HUDEP-2 (cell line): Measurements from ENCODE around the gene TFB1M.
"Not testable (repeated sequence)": the region's sequence is repeated elsewhere in the genome, so short reads cannot be mapped to it uniquely, and the experiment has no call there.

ENCODE experiments used
- DNase-seq, 76 experiments: peaks; one replicate each; lab custom pipeline; 2025; ENCODE audit not compliant: unreplicated experiment in 76 of 76; lab: John Stamatoyannopoulos, UW

The TFB1M gene

DNA sequence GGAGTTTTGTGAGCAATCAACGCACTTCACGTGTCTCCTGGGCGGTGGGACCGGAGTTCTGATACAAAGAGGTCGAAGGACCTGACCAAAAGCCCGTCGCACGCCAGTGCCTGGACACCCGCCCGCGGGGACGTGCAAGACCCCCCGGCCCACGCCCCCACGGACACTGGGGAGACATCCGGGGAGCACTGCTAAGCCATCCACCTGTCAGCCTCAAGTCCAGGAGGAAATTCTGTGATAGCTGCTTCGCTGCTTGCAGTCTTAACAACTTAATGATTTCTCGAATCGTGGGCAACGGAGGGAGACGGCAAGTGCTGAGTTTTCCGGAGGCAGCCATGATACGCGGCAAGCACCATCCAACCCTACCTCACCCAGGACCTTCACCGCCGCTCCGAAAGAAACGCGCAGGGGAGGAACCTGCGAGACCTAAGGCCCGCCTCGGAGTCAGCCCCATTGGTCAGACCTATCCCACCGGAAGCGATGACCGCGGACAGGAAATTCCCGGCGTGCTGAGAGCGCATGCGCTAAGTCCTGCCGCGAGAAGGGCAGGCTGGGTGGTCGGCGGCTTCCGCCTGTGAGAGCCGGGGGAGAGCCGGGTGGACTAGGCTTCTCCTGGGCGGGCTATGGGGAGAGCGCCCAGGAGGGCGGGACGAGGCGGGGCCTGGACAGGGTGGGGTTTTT, at the start of gene TFB1M:
Gene TFB1M (minus strand): TSS at position 393 of the 681 bp plus-strand sequence. CDS start 56 bp downstream, at position 337.
- DNase-seq = peak; percentile 67 to 100 (median 99)

DNA sequence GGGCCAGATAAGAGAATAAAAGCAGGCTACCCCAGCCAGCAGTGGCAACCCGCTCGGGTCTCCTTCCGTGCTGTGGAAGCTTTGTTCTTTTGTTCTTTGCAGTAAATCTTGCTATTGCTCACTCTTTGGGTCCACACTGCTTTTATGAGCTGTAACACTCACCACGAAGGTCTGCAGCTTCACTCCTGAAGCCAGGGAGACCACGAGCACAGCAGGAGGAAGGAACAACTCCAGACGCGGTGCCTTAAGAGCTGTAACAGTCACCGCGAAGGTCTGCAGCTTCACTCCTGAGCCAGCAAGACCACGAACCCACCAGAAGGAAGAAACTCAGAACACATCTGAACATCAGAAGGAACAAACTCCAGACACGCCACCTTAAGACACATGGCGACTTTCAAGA, 49.7 kb upstream of the TFB1M start:
- not testable (repeated sequence) for DNase-seq

DNA sequence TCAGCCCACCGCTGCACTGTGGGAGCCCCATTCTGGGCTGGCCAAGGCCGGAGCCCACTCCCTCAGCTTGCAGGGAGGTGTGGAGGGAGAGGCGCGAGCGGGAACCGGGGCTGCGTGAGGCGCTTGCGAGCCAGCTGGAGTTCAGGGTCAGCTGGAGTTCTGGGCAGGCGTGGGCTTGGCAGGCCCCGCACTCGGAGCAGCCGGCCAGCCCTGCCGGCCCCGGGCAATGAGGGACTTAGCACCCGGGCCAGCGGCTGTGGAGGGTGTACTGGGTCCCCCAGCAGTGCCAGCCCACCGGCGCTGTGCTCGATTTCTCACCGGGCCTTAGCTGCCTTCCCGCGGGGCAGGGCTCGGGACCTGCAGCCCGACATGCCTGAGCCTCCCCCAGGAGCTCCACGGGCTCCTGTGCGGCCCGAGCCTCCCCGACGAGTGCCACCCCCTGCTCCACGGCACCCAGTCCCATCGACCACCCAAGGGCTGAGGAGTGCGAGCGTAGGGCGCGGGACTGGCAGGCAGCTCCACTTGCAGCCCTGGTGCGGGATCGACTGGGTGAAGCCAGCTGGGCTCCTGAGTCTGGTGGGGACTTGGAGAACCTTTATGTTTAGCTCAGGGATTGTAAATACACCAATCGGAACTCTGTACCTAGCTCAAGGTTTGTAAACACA, 48.8 kb upstream of the TFB1M start:
- not testable (repeated sequence) for DNase-seq

DNA sequence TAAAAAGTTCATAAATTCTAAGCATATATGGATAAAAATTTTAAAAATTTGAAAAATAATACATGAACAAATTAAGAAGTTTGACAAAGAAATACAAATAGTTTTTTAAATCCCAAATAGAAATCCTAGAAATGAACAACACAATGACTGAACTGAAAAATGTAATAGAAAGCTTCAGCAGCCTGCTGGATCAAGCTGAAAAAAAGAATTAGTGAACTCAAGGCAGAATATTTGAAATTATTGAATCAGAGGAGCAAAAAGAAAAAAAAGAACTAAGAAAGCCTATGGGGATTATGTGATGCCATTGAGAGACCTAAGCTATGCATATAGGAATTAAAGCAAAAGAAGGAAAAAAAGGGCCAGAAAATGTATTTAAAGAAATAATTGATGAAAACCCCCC, 39.9 kb upstream of the TFB1M start:
- no peak for DNase-seq

DNA sequence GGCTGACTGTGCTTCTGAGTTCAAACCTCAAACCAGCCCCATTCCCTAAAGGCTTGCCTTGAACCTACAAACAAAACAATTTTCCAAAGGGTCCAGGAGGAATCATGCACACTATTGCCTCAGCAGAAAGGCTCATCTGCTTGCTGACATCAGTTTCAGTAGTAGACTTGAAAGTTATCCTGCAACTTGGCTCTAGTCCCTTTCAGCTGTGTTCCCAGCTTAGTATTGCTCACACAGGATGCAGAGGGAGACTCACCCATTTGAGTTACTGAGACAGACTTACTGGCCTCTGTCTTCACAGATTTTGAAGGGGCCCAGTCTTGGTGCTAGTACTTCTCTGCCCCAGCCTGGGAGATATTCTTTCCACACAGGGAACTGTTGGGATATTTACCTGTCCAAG, 38.5 kb upstream of the TFB1M start:
- no peak for DNase-seq

DNA sequence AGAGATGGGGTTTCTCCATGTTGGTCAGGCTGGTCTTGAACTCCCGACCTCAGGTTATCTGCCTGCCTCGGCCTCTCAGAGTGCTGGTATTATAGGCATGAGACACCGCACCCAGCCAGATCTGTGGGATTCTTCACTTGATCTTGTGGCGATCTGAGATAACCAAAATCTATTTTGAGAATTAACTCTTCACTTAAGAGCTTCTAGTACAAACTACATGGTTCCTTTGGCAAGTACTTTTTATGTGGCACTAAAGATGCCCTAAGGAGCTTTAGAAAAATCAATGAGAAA, 37.8 kb upstream of the TFB1M start:
- DNase-seq = no peak

DNA sequence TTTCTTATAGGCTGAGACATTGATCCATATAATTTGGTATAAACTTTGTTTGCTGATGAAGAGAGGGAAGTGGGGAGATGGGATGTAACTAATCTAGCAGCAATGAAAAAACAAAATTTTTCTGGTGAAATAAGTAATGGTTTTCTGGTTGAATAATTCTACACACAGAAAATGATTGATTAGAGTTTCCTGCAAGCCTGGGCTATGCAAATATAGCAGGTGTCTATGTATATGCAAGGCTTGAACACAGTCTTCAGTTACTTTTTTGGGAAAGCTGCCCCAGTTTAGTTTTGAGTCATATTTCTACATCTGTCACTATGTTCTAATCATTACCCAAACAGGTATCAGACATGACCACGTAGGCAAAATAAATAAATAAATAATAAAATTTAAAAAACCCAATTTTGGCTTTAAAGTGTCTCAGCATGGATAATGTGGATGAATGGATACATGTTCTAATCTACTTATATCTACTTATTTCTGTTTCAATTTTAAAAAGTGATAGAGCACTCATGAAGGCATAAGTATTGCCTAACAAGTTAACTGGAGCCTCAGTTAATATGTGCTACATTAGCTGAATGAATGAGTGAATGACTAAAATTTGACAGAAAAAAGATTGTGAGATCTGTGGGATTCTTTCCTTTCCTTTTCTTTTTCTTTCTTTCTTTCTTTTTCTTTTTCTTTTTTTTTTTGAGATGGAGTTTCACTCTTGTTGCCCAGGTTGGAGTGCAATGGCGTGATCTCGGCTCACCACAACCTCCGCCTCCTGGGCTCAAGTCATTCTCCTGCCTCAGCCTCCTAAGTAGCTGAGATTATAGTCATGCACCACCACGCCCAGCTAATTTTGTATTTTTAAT, 37.2 kb upstream of the TFB1M start:
- DNase-seq = no peak

DNA sequence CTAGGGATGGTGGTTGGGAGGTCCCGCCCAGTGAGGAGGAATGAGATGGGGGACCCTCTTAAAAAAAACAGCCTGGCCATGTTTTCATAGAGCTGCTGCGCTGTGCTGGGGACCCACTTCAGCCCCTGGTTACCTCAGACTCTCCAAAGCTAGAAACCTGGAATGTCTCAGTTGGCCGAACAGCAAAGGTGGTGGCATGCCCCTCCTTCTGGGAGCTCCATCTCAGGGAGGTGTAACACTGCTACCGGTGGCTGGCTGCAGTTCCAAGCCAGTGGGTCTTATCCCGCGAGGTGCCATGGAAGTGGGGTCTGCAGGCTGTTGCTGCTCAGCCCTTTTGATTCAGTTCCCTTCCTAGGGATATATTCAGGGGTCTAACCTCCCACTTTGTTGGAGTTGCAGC, 35.7 kb upstream of the TFB1M start:
- no peak for DNase-seq

DNA sequence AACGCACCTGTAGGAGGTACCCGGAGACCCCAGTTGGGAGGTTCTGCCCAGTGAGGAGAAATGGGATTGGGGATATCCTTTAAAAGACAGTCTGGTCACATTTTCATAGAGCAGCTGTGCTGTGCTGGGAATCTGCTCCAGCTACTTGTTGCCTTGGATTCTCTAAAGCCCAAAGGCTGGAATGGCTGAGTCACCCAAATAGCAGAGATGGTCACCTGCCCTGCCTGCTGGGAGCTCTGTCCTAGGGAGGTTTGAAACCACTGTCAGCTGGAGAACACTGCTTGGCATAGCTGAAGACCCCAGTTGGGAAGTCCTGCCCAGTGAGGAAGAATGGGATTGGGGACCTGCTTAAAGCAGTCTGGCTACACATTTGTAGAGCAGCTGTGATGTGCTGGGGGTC, 34.8 kb upstream of the TFB1M start:
- no peak for DNase-seq

DNA sequence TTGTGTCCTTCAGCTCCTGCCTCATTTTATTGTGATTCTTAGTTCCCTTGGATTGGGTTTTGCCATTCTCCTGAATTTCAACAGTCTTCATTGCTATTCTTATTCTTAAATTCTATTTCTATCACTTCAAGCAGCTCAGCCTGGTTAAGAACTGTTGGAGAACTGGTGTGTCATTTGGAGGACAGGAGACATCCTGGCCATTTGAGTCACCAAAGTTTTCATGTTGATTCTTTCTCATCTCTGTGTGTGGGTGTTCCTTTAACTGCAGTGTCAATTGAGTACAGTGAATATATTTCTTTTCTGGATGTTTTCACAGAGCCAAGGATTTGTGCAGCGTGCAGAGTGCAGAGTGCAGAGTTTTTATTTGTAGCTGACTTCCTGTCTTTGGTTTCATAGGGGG, 33.5 kb upstream of the TFB1M start:
- DNase-seq = no peak

DNA sequence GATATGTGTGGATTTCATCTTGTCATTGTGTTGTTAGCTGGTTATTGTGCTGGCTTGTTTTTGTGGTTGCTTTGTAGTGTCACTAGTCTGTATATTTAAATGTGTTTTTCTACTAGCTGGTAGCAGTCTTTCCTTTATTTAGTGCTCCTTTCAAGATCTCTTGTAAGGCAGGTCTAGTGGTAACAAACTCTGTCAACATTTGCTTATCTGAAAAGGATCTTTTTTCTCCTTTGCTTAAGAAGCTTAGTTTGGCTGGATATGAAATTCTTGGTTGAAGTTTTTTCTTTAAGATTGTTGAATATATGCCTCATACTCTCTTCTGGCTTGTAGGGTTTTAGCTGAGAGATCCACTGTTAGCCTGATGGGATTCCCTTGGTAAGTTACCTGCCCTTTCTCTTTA, 32.7 kb upstream of the TFB1M start:
- no peak for DNase-seq

DNA sequence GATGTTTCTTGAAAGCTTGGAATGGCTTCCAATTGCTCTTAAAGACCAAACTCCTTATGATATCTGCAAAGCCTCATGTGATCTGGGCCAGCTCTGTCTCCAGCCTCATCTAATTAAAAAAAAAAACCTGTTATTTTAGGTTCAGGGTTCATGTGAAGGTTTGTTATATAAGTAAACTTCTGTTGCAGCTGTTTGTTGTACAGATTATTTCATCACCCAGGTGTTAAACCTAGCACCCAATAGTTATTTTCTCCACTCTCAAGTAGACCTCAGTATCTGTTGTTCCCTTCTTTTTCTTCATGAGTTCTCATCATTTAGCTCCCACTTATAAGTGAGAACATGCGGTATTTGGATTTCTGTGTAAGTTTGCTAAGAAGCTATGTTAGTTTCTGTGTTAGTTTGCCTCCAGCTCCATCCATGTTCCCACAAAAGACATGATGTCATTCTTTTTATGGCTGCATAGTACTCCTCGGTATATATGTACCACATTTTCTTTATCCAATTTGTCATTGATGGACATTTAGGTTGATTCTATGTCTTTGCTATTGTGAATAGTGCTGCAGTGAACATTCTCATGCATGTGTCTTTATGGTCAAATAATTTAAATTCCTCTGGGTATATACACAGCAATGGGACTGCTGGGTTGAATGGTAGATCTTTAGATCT, 30.2 kb upstream of the TFB1M start:
- DNase-seq = no peak

DNA sequence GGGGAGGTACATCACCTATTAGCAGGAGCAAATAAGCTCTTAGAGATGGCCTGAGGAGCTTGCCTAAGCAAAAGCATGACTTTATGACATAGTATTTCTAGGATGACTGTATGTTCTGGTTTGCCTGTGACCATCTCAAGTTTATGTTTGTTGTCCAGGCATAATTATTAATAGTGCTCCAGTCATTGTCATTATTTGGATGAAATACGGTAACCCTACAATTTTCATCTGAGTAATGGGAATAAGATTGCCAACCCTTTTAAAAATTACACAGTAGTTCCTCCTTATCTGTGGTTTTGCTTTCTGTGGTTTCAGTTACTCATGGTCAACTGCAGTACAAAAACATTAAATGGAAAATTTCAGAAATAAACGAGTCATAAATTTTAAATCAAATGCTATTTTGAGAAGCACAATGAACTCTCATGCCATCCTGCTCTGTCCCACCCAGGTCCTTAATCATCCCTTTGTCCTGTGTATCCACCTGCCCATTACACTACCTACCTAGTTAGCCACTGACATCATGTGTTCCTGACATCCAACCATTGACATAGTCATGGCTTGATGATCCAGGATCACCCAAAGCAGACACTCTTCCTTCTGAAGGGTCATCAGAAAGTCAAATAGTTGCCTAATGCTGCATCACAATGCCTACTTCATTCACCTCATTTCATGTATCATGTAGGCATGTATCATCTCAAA, 27.0 kb upstream of the TFB1M start:
- DNase-seq = peak in 1 of 76 experiments; percentile 28

DNA sequence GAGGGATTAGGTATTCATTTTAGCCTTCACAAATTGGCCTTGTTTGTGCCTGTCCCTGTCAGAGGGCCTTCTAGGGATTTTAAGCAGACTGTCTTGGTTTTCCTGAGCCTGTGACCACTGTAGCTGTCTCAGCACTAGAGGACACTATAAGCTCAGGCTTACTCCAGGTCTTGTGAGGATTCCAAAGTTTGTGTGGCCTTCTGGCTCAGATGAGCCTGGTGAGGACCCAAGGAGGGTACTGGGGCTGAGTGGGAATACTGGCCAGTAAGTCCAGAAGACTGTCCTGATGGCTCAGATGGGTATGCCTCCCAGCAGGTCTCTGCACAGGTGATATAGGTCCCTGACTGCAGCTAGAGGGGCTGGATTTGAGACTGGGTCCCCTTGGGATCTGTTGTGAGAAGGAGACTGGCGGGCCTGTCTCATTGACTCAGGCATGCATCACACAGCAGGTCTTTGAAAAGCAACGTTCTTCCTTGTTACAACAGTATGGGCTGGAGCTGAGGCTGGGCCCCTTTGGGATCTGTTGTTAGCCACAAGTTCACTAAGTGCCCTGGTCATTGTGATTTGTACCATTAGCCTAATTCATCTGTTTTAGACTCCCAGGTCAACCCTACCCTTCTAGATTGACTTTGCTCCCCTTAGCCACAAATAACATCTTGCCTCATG, 26.3 kb upstream of the TFB1M start:
- peak in 2 of 76 experiments; percentile 4 to 9 for DNase-seq

DNA sequence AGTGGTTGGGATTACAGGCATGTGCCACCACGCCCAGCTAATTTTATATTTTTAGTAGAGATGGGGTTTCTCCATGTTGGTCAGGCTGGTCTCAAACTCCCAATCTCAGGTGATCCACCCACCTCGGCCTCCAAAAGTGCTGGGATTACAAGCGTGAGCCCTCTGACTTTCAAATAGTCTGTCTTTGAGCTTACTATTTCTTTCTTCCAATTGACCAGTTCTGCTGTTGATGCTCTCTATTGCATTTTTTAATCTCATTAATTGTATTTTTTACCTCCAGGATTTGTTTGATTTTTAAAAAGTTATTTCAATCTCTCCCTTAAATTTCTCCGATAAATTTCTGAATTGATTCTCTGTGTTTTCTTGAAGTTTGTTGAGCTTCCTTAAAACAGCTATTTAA, 25.6 kb upstream of the TFB1M start:
- not testable (repeated sequence) for DNase-seq

DNA sequence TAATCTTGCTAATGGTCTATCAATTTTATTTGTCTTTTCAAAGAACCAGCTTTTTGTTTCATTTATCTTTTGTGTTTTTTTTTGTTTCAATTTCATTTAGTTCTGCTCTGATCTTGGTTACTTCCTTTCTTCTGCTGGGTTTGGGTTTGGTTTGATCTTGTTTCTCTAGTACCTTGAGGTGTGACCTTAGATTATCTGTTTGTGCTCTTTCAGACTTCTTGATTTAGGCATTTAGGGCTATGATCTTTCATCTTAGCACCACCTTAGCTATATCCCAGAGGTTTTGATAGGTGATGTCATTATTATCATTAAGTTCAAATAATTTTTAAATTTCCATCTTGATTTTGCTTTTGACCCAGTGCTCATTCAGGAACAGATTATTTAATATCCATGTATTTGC, 24.0 kb upstream of the TFB1M start:
- not testable (repeated sequence) for DNase-seq

DNA sequence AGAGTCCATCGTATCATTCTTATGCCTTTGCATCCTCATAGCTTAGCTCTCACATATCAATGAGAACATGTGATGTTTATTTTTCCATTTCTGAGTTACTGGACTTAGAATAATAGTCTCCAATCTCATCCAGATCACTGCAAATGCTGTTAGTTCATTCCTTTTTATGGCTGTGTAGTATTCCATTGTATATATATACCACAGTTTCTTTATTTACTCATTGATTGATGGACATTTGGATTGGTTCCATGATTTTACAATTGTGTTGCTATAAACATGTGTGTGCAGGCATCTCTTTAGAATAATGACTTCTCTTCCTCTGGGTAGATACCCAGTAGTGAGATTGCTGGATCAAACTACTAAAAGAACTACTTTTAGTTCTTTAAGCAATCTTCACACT, 21.0 kb upstream of the TFB1M start:
- DNase-seq = no peak

DNA sequence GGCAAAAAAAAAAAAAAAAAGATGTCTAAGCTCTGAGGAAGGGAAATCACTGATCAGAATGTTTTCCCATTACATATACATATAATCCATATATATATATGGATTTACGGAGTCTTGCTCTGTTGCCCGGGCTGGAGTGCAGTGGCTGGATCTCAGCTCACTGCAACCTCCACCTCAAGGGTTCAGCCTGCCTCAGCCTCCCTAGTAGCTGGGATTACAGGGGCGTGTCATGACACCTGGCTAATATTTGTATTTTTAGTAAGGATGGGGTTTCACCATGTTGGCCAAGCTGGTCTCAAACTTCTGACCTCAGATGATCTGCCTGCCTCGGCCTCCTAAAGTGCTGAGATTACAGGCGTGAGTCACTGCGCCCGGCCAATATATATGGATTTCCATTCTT, 19.8 kb upstream of the TFB1M start:
- DNase-seq = not testable (repeated sequence)

DNA sequence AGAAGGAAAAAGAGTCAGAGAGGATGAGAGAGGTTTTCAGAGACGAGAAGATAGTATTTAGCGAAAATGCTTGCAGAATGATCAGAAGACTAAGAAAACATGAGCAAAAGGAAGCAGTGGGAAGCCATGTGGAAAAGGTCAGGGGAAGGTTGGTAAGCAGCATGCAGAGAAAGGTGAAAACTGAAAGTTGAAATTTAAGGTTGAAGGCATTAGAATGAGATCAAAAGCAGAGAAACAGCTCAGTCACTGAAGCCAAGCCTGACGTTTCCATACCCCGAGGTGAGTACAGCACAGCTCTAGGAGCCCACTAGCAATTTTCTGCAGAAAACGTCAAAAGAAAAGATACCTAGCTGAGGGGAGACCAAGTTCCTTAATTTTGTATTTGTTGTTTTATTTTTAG, 19.1 kb upstream of the TFB1M start:
- no peak for DNase-seq

DNA sequence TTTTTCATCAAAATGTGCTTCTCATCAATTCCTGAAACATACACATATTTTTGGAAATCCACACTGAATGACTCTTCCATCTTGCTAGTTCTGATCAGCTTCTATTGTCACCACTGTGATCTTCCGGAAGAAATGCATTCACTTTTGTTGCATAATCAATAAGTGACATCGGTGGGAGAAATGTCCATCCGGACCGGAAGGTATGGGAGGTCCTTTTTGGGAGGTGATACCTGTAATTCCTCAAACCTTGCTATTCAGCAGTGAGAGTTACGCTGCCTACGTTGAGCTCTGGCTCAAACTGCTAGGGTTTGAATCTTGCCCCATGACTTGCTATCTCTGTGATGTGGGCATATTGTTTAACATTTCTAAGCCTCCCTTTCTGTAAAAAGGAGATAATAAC, 16.6 kb upstream of the TFB1M start:
- peak in 5 of 76 experiments; percentile 2 to 16 (median 3) for DNase-seq
